Lung (tissue), 12 donors: ENCODE measurements around the gene KRT6B. TPM values are rescaled to one million over a fixed set of nuclear protein-coding genes. Genes with fewer than 3 reads are reported as not detected.

ENCODE experiments used
- ATAC-seq: fragments of 200-7000 bp; cut with Tn5 transposase; one replicate; pipeline ENCODE4 v1.9.1; 2020; ENCODE audit warnings: moderate number of reproducible peaks; ENCODE audit not compliant: insufficient read depth, low FRiP score
- DNase-seq, 3 donors: peaks; one replicate each; pipeline ENCODE4 v3.0.0-alpha.2; 2013 to 2017
- H3K27ac ChIP-seq, 2 donors: one replicate each; pipeline ENCODE4 v1.5.1; 2013; ENCODE audit warnings: mild to moderate bottlenecking in 2 of 2, moderate library complexity in 2 of 2, control low read depth in 1 of 2, inconsistent platforms in 1 of 2, low read depth in 1 of 2, low read length in 1 of 2
- H3K27me3 ChIP-seq, 3 donors: one replicate each; pipeline ENCODE4 v1.5.1; 2013; ENCODE audit warnings: low read length in 2 of 3; ENCODE audit not compliant: control insufficient read depth in 3 of 3, insufficient read depth in 3 of 3
- H3K36me3 ChIP-seq, 4 donors: one replicate each; pipeline ENCODE4 v1.5.1; 2013; ENCODE audit warnings: low read length in 4 of 4, mild to moderate bottlenecking in 1 of 4, moderate library complexity in 1 of 4; ENCODE audit not compliant: control insufficient read depth in 4 of 4, insufficient read depth in 4 of 4
- H3K4me1 ChIP-seq, 5 donors: one replicate each; pipeline ENCODE4 v1.5.1; 2013; ENCODE audit warnings: low read length in 5 of 5, mild to moderate bottlenecking in 2 of 5, moderate library complexity in 1 of 5; ENCODE audit not compliant: control insufficient read depth in 5 of 5, insufficient read depth in 5 of 5
- H3K4me3 ChIP-seq: one replicate; pipeline ENCODE4 v1.5.1; 2013; ENCODE audit warnings: mild to moderate bottlenecking, control low read depth, moderate library complexity
- H3K9ac ChIP-seq, 2 donors: one replicate each; pipeline ENCODE4 v1.5.1; 2013; ENCODE audit warnings: low read length in 2 of 2, control low read depth in 1 of 2; ENCODE audit not compliant: insufficient read depth in 1 of 2
- H3K9me3 ChIP-seq, 4 donors: one replicate each; pipeline ENCODE4 v1.5.1; 2013; ENCODE audit warnings: low read length in 3 of 4, mild to moderate bottlenecking in 1 of 4, moderate library complexity in 1 of 4; ENCODE audit not compliant: control insufficient read depth in 4 of 4, insufficient read depth in 3 of 4
- WGBS, 2 donors: extraction: QIAGEN DNeasy Blood & Tissue Kit; methylation state at CpG; one replicate each; pipeline ENCODE4 v1.1.7; 2013; 5-methylcytosine and 5-hydroxymethylcytosine counted together
- polyA plus RNA-seq, 2 donors: library from polyadenylated mRNA; stranded (reverse); fragments of 200-250 nt; gene quantifications; one replicate each; pipeline ENCODE4 v1.2.1, GENCODE V29; 2013
- total RNA-seq, 2 donors: library from RNA; depleted of rRNA in 1 of 2; stranded (reverse); fragments of >200 nt in 1 of 2; gene quantifications; one replicate each; pipeline ENCODE4 v1.2.1, GENCODE V29; 2014 to 2021
- TF ChIP-seq, protein P1 (sequence below): IDR thresholded peaks from 2 replicates; pipeline ENCODE4 v1.5.1; 2012; ENCODE audit warnings: mild to moderate bottlenecking; ENCODE audit errors: control extremely low read depth, extremely low read depth
- donor health status: control.
- donor health status: control.
- donor health status: Bipolar disorder and iron deficiency.
- donor health status: healthy.
- donor health status: DM: yes; HTN: yes; CAD: no.

The KRT6B gene
- total and polyA plus RNA-seq, 4 donors: 0.06 to 0.63 (median 0.25) TPM; not detected in 1

DNA sequence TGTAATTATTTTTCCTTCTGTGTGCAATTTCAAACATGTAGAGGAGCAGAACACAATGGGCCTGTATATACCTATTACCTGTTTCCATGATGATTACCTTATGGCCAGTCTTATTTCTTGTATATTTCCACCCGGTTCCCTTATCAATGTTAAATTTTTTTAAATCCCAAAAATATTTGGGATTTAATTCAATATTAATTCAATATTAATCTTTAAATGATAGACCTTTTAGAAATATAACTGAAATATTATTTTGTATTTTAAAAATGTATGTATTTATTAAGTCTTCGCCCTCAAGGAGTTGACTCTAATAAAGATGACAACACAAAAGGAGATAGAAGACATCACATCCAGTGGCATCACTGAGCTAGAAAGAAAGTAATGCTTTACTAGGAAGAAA lies 22.3 kb upstream of the KRT6B start:
- no peak for DNase-seq
- TF ChIP-seq, protein P1, sequence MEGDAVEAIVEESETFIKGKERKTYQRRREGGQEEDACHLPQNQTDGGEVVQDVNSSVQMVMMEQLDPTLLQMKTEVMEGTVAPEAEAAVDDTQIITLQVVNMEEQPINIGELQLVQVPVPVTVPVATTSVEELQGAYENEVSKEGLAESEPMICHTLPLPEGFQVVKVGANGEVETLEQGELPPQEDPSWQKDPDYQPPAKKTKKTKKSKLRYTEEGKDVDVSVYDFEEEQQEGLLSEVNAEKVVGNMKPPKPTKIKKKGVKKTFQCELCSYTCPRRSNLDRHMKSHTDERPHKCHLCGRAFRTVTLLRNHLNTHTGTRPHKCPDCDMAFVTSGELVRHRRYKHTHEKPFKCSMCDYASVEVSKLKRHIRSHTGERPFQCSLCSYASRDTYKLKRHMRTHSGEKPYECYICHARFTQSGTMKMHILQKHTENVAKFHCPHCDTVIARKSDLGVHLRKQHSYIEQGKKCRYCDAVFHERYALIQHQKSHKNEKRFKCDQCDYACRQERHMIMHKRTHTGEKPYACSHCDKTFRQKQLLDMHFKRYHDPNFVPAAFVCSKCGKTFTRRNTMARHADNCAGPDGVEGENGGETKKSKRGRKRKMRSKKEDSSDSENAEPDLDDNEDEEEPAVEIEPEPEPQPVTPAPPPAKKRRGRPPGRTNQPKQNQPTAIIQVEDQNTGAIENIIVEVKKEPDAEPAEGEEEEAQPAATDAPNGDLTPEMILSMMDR: no peak
- H3K27me3 ChIP-seq: no peaks in the 10 kb centered on the region
- H3K4me1 ChIP-seq: no peaks in the 10 kb centered on the region
- no peak overlapping the region for H3K9ac ChIP-seq
- WGBS, 2 donors: 95 to 97% methylated on average over 2 of the region's 2 CpGs
- H3K27ac ChIP-seq: no peak overlapping the region
- H3K4me3 ChIP-seq: no peak overlapping the region
- H3K9me3 ChIP-seq: no peaks in the 10 kb centered on the region
- H3K36me3 ChIP-seq: no peaks in the 10 kb centered on the region
- ATAC-seq: no peak

DNA sequence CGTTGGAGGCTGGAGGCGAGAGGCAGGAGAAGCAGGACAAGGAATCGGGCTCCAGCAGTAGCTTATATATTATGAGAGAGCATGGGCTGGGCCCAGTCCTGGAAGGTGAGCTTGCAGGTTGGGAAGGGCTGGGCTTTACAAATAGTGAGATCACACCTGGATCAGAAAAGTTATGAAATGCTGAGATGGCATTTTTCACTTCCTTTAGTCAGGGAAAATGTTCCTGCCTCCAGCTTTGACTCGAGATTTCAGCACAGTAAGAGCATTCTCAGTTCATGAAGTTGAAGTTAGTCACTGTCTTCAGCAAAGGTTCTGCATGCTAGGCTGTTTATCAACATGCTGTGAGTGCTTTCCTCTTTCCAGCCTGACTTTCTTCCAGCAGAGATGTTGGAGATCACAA lies 21.8 kb upstream of the KRT6B start, which contains the start of gene KRT6C:
Gene KRT6C, minus strand, starts transcription at position 38 of the 400 bp plus-strand sequence. CDS start 68 bp downstream, outside the sequence.
- Histone ChIP-seq H3K9ac (no peak within 1 kb of the TSS), H3K36me3 (no peaks in the 10 kb centered on the region), H3K4me3 (no peak within 1 kb of the TSS), H3K9me3 (no peaks in the 10 kb centered on the region), H3K27ac (no peak within 1 kb of the TSS), H3K27me3 (no peaks in the 10 kb centered on the region), H3K4me1 (no peaks in the 10 kb centered on the region)
- ATAC-seq (no peak), DNase-seq (no peak)
- WGBS, 2 donors: 79% methylated on average over 4 of the region's 4 CpGs
- TF ChIP-seq, protein P1: no peak

DNA sequence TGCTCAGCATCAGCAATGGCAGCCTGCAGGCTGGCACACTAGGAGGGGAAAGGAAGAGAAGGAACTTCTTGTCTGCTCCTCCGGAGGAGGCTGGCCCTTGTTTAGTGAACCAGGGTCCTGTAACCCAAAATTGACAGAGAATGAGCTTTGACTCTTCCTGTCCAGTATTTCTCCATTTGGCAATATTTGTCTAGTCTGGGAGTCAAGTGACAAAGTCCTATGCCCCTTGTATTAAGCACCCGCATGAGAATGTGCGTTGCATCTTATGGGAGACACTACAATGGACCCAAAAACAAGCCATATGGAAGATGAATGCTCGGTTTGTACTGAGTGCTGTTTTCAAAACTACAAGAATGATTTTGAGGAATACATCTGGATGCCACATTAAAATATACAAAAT lies 17.9 kb upstream of the KRT6B start:
- DNase-seq (no peak), ATAC-seq (no peak)
- Histone ChIP-seq H3K4me1 (no peaks in the 10 kb centered on the region), H3K9me3 (no peaks in the 10 kb centered on the region), H3K9ac (no peak overlapping the region), H3K36me3 (no peaks in the 10 kb centered on the region), H3K27me3 (peaks cover 0 to 9% (median 0%) of the 10 kb centered on the region in 3 donors), H3K4me3 (no peak overlapping the region), H3K27ac (no peak overlapping the region)
- TF ChIP-seq, protein P1: no peak
- 71 to 83% methylated on average over 4 of the region's 4 CpGs for WGBS, 2 donors

DNA sequence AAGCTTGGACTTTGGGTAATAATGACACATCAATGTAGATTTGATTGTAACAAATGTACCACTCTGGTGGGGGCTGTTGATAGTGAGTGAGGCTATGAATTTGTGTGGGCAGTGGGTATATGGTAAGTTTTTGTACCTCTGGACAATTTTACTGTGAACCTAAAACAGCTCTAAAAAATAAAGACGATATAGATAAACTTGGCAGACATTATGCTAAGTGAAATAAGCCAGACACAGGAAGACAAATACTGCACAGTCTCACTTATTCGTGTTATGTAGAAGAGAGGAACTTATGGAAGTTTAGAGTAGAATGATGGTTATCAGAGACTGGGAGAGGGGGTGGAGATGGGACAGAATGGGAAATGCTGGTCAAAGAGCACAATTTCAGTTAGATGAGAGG lies 13.0 kb upstream of the KRT6B start:
- no peaks in the 10 kb centered on the region for H3K36me3 ChIP-seq
- H3K9me3 ChIP-seq: no peaks in the 10 kb centered on the region
- DNase-seq: no peak
- H3K4me3 ChIP-seq: no peak overlapping the region
- TF ChIP-seq, protein P1: no peak
- H3K9ac ChIP-seq: no peak overlapping the region
- peaks cover 0 to 14% (median 0%) of the 10 kb centered on the region in 3 donors for H3K27me3 ChIP-seq
- ATAC-seq: no peak
- WGBS, 2 donors: 51 to 53% methylated on average over 2 of the region's 2 CpGs
- H3K27ac ChIP-seq: no peak overlapping the region
- H3K4me1 ChIP-seq: no peaks in the 10 kb centered on the region
